HG02610 (cell line): ENCODE results near the gene PTPRN2.
"Not testable (repeated sequence)": the region's sequence is repeated elsewhere in the genome, so short reads cannot be mapped to it uniquely, and the experiment has no call there.

ENCODE experiments used
- ATAC-seq: cut with Tn5 transposase; IDR thresholded peaks from one replicate; pipeline ENCODE4 v1.9.1; 2021; ENCODE audit warnings: mild to moderate bottlenecking, moderate library complexity; ENCODE audit not compliant: unreplicated experiment

The PTPRN2 gene

DNA sequence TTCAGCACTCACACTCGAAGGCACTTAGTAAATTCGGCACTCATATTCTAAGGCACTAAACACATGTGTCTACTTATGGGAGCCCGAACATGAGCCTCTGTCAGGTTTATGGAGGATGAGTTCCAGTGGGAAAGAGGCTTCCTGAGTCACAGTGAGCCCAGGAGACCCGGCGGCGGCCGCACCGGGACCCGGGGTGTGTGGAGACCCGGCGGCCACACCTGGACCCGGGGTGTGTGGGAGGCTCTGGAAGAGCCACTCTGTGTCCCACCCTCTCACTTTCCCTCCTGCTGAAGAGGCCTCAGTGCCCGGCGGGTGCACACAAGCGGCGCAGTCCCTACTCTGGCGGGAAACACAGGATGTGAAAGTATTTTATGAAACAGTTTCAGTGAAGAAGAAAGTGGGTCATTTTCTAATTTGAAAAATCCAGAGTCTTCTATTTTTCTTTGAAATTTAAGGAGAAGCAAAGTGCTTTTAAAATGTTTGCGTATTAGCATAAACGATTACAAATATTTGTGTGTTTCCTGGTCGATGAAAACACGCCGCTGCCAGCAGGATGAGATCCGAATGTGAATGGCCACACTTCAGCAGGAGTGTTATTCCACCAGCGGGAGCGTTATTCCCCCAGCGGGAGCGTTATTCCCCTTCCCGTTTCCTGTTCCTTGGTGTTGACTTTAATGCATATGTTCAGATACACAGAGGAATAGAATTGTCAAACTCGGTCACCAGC lies 625.7 kb downstream of the PTPRN2 start:
- no peak for ATAC-seq

- no peak for ATAC-seq
These were observed 632.1 kb downstream of the PTPRN2 start for GRCh38 chr7:157955348-157955999.

- no peak for ATAC-seq
These were observed 632.7 kb downstream of the PTPRN2 start for GRCh38 chr7:157954901-157955300.

DNA sequence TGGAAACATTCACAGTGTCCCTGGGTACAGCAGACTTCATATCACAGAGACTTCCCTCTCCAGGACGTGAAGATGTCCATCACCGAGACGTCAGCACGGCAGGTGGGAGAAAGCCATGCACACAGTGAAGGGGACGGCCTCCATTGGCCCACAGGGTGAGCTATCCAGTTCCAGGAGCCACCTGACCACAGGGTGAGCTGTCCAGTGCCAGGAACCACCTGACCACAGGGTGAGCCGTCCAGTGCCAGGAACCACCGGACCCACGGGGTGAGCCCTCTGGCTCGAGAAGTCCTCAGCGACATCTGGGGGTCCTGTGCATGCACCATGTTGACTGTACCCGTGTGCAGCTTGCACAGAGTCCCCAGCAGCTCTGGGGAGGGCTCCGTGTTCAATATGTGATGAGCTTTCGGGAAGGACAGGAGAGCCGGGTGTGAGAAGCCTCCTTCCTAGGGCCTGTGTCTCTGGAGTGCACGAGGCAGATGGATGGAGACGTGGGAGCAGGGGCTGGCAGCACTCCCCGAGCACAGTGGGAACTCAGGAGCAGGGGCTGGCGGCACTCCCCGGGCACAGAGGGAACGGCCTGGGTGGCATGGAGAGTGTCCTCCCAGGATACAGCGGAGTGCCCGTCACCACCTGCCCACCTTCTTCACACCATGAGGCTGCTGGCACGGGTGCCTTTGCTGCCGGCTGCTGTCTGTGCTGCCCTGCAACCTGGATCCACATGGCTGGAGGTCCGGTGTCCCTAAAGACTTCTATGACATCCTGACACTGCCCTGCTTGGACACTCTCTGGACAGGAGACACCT lies 634.6 kb downstream of the PTPRN2 start:
- ATAC-seq: no peak

DNA sequence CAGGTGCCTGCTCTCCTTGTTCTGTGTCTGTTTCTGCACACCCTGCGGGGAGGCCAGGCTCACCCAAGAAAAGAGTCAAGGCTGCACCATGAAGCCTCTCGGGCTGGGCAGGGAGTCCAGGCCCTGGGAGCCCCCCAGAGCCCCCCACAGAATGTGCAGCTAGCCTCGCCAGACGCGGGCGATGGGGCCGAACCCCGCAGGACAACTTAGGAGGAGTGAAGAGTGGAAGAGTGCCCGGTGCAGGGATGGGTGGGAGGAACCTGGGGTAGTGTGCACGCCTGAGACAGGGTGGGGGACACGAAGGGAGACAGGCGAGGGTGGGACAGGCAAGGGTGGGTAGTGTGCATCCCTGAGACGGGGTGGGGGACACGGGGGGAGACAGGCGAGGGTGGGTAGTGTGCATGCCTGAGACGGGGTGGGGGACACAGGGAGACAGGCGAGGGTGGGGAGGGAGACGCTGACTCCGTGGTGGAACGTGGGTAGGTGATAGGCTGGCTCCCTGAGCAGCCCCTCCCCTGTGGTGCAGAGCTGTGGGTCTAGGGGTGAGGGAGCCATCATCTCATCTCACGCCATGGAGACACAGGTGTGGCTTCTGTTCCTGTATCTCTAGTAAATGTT lies 635.5 kb downstream of the PTPRN2 start:
- ATAC-seq: no peak

- ATAC-seq: no peak
These were observed 636.1 kb downstream of the PTPRN2 start for GRCh38 chr7:157951300-157952049.

- ATAC-seq: no peak
These were observed 637.9 kb downstream of the PTPRN2 start for GRCh38 chr7:157949711-157950110.

- no peak for ATAC-seq
These were observed 640.1 kb downstream of the PTPRN2 start for GRCh38 chr7:157947504-157947903.

- no peak for ATAC-seq
These were observed 641.1 kb downstream of the PTPRN2 start for GRCh38 chr7:157946398-157947060.

DNA sequence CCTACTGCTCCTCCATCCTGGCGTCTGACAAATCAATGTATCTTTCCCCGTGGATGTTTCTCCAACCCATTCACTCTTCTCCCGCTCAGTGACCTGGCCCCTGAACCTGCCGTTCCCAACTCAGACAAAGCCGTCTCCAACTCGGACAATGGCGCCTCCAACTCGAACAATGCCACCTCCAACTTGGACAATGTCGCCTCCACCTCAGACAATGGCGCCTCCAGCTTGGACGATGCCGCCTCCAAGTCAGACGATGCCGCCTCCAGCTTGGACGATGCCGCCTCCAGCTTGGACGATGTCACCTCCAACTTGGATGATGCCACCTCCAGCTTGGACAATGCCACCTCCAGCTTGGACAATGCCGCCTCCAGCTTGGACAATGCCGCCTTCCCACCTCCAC lies 642.2 kb downstream of the PTPRN2 start:
- ATAC-seq: no peak

GRCh38 chr7:157944734-157945291 lies 642.8 kb downstream of the PTPRN2 start:
- ATAC-seq: no peak

DNA sequence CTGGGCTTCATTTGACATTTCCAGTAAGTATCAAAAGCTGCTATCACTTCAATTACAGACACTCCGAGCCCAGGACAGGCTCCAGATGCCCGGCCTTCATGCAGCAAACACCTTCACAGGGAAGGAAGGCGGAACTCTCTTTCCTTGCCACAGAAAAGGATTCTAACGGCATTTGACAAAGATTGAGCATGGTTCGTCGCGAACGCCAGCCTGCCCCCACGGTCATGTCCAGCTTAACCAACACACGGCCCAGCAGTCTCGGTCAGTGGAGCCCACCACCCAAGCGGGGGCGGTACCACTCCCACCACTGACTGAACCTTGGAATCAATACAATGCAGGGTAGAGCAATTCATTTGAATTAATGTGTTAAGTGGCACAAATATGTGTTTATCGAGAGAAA lies 643.6 kb downstream of the PTPRN2 start:
- no peak for ATAC-seq

GRCh38 chr7:157943561-157943960 lies 644.1 kb downstream of the PTPRN2 start:
- ATAC-seq: no peak

- no peak for ATAC-seq
These were observed 646.4 kb downstream of the PTPRN2 start for GRCh38 chr7:157941210-157941609.

DNA sequence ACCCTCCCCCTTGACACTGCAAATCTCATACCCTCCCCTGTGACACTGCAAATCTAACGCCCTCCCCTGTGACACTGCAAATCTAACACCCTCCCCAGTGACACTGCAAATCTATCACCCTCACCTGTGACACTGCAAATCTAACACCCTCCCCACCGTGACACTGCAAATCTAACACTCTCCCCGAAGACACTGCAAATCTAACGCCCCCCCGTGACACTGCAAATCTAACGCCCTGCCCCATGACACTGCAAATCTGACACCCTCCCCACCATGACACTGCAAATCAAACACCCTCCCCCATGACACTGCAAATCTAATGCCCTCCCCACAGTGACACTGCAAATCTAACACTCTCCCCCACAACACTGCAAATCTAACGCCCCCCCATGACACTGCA lies 647.1 kb downstream of the PTPRN2 start:
- no peak for ATAC-seq

- ATAC-seq: no peak
These were observed 649.4 kb downstream of the PTPRN2 start for GRCh38 chr7:157938211-157938610.

GRCh38 chr7:157937406-157937805 lies 650.2 kb downstream of the PTPRN2 start:
- ATAC-seq: no peak

GRCh38 chr7:157936976-157937375 lies 650.6 kb downstream of the PTPRN2 start:
- no peak for ATAC-seq

DNA sequence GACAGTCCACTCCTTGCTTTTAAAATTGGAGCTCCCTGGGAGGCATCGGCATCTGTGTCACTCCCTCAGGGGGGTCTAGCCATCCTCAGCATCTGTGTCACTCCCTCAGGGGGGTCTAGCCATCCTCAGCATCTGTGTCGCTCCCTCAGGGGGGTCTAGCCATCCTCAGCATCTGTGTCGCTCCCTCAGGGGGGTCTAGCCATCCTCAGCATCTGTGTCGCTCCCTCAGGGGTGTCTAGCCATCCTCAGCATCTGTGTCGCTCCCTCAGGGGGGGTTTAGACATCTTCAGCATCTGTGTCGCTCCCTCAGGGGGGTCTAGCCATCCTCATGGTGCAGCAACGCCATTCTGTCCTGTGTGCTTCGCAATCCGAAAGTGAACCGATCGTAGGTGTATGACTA lies 651.9 kb downstream of the PTPRN2 start:
- not testable (repeated sequence) for ATAC-seq
